Sigmoid colon (tissue), 4 donors: ENCODE data around the gene DAGLA.

Source experiments
- EP300 ChIP-seq, 4 donors: sonication (generic); formaldehyde crosslinking; IDR thresholded peaks; one replicate each; pipeline ENCODE4 v1.6.1; 2017; ENCODE audit warnings: antibody characterized with exemption in 4 of 4
- TF ChIP-seq, protein P1 (sequence below), 4 experiments: fragments of 450-650 bp in 3 of 4; fragments of 200-600 bp in 1 of 4; IDR thresholded peaks; one replicate each; pipeline ENCODE4 v1.5.1; 2016 to 2019; ENCODE audit warnings: antibody characterized with exemption in 4 of 4, mild to moderate bottlenecking in 3 of 4, moderate library complexity in 2 of 4

DNA sequence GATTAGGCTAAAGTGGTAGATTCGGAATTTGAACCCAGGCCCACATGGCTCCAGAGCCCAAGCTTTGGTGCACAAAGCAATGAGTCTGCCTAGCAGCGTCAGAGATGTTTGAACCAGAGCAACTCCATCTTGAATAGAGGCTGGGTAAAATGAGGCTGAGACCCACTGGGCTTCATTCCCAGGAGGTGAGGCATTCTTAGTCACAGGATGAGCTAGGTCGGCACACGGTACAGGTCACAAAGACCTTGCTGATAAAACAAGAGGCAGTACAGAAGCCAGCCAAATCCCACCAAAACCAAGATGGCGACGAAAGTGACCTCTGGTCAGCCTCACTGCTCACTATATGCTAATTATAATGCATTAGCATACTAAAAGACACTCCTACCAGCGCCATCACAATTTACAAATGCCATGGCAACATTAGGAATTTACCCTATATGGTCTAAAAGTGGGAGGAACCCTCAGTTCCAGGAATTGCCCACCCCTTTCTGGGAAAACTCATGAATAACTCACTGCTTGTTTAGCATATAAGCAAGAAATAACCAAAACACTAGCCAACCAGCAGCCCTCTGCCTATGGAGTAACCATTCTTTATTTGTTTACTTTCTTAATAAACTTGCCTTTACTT, 40.3 kb upstream of the DAGLA start:
- TF ChIP-seq, protein P1, sequence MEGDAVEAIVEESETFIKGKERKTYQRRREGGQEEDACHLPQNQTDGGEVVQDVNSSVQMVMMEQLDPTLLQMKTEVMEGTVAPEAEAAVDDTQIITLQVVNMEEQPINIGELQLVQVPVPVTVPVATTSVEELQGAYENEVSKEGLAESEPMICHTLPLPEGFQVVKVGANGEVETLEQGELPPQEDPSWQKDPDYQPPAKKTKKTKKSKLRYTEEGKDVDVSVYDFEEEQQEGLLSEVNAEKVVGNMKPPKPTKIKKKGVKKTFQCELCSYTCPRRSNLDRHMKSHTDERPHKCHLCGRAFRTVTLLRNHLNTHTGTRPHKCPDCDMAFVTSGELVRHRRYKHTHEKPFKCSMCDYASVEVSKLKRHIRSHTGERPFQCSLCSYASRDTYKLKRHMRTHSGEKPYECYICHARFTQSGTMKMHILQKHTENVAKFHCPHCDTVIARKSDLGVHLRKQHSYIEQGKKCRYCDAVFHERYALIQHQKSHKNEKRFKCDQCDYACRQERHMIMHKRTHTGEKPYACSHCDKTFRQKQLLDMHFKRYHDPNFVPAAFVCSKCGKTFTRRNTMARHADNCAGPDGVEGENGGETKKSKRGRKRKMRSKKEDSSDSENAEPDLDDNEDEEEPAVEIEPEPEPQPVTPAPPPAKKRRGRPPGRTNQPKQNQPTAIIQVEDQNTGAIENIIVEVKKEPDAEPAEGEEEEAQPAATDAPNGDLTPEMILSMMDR (IDR thresholded peaks at IDR 0.05) = no peak
- TF ChIP-seq EP300 (IDR thresholded peaks at IDR 0.05) = no peak
